ENCODE results near the gene WDFY1.

Gene WDFY1

GRCh38 chr2:223853425-223853837 is 91.7 kb downstream of the WDFY1 start:
- no peak for DNase-seq

DNA sequence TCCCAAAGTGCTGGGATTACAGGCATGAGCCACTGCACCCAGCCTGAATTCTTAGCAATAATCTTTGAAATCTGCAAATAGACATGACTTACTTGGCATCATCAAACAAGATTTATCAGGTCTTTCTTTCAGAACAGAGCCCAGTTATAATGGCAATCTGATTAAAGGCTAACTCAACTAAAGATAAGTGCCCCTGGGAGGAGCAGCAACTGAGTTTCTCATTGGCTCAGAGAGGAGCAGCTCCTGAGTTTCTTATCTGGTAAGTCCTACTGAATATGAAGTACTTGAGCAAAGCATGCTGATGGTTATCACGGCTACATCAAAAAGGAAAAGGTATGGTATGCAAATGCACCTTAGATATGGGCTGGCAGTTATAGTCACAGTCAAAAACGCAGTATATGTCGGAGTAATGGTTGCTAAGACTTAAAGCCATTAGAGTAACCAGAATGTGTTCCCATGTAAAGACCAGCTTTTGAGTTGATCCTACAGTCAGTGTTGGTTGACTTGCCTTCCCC is 92.8 kb downstream of the WDFY1 start:
- DNase-seq: no peak

DNA sequence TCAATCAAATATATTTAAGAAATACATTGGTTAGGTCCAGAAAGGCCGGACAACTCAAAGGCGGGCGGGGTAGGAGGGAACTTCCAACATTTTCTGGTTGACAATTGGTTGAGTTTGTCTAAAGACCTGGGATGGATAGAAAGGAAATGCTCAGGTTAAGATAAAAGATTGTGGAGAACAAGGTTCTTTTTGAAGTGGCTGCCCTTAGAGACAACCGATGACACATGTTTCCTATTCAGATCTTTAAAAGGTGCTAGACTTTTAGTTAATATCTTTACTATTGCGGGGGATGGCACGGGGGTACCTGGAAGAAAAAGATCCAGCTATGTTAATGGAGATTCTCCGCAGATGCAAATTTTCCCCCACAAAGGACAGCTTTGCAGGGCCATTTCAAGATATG is 97.7 kb downstream of the WDFY1 start:
- no peak for DNase-seq

- DNase-seq: no peak
Observed at GRCh38 chr2:223846515-223846914, 98.6 kb downstream of the WDFY1 start.

GRCh38 chr2:223841436-223842190 is 103.5 kb downstream of the WDFY1 start:
- DNase-seq: no peak

- DNase-seq: peak; percentile 59
Observed at GRCh38 chr2:223837287-223838061, 107.7 kb downstream of the WDFY1 start, which contains the start of gene AP1S3. TSS of gene AP1S3 (minus strand) at chr2:223837582. CDS start at chr2:223837450, 132 bp downstream.

DNA sequence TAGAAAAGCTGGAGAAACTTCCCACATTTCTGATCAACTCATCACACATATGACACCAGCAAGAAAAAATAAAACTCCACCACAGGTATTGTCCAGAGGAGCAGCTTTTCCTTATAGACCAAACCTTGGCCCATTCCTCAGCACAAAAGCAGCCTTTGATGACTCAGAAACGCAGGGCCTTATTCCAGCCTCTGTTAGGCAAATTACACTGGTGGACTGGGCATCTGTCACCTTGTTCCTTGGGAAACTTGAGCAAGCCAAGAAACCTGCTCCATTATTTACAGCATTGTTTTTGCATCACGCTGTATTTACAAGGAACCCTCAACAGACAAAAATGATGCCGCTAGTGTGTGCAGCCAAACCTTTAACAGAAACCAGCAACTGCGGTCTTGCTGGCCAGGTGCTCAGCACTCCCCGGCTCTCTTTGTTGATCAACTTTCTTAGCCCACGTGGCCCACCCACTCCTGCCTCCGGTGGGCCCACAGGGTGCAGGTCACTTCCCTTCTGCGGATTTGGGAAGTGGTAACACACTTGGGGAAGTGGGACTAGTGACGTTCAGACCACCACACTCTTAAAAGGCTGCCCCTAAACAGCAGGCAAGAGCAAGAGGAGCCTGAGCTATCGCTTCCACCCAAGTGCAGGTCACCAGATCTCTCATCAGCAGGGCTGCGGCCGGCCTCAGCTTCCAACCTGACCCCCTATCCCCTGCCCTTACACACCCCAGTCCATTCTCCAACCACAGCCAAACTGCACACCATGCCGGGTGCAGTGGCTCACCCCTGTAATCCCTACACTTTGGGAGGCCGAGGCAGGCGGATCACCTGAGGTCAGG is 109.2 kb downstream of the WDFY1 start:
- DNase-seq: no peak

DNA sequence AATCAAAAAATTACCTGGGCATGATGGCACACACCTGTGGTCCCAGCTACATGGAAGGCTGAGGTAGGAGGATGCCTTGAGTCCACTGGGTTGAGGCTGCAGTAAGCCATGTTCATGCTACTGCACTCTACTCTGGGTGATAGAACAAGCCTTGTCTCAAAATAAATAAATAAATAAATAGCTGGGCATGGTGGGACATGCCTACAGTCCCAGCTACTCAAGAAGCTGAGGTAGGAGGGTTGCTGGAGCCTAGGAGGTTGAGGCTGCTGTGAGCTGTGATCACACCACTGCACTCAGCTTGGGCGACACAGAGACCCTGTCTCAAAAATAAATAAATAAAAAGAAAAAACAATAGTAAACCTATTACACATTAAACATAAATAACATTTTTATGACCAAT is 110.7 kb downstream of the WDFY1 start:
- no peak for DNase-seq

DNA sequence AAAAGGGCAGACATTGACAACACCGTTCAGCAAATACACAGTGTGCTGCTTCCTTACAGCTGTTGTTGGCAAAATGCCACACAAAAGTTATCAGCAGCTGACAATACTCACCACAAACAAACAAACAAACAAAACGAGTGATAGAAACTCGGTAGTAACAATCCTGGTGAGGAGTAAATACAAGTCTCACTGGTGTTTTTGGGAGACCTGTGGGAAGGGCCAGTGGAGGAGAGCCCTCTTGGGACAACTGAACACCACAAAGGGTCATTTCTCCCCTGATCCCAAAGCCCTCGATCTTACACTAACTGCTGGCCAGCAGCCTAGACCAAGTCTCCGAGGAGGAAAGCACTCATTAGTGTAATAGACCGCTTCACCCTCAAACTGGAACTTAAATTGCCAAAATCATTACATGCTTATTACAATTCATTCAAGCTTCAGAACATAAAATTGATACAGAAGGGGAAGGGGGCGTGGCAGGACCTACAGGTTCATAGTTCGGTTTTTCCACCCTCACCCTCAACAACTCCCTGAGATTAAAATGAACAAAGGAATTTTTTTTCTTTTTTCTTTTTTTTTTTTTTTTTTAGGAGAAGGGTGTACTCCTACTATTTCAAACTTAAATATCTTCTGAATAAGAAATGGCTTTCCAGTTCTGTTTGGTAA is 112.8 kb downstream of the WDFY1 start:
- no peak for DNase-seq

- DNase-seq: no peak
Observed at GRCh38 chr2:223829128-223829527, 116.0 kb downstream of the WDFY1 start.

DNA sequence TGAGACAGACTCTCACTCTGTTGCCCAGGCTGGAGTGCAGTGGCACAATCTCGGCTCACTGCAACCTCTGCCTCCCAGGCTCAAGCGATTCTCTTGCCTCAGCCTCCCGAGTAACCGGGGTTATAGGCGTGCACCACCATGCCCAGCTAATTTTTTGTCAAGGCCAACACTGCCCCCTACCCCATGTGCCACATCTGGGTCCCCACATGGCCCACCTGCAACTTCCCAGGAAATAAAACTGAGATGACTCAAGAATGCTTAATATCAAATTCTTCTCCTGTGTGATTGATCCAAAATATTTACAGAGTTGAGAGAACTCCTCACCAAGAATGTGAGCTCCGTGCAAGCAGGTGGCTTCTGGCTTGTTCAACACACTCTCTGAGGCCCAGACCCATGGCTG is 116.8 kb downstream of the WDFY1 start:
- no peak for DNase-seq

- DNase-seq: no peak
Observed at GRCh38 chr2:223826995-223827394, 118.1 kb downstream of the WDFY1 start.

All from activated CD4-positive, alpha-beta T cell treated with anti-CD3 and anti-CD28 coated beads for 1 hour (primary cell).